Transverse colon (tissue), 4 donors: Measurements from ENCODE around the gene GBX2.

Experiments used
- EP300 ChIP-seq: sonication (generic); formaldehyde crosslinking; IDR thresholded peaks from one replicate; pipeline ENCODE4 v1.6.1; 2017; ENCODE audit warnings: antibody characterized with exemption, low read depth
- POLR2A ChIP-seq: fragments of 450-650 bp; IDR thresholded peaks from one replicate; pipeline ENCODE4 v1.6.1; 2016; ENCODE audit warnings: antibody characterized with exemption, mild to moderate bottlenecking, moderate library complexity
- POLR2AphosphoS5 ChIP-seq, 3 donors: sonication (generic); formaldehyde crosslinking; IDR thresholded peaks; one replicate each; pipeline ENCODE4 v1.6.1; 2016; ENCODE audit warnings: antibody characterized with exemption in 3 of 3
- TF ChIP-seq, protein P1 (sequence below), 5 experiments: fragments of 200-600 bp in 3 of 5; fragments of 450-650 bp in 2 of 5; sonication (generic) in 3 of 5; IDR thresholded peaks; 1 replicate in 2 of 5; 2 replicates in 3 of 5; pipeline ENCODE4 v1.5.1; 2016 to 2017; ENCODE audit warnings: antibody characterized with exemption in 5 of 5, inconsistent platforms in 3 of 5, mild to moderate bottlenecking in 2 of 5, moderate library complexity in 1 of 5

DNA sequence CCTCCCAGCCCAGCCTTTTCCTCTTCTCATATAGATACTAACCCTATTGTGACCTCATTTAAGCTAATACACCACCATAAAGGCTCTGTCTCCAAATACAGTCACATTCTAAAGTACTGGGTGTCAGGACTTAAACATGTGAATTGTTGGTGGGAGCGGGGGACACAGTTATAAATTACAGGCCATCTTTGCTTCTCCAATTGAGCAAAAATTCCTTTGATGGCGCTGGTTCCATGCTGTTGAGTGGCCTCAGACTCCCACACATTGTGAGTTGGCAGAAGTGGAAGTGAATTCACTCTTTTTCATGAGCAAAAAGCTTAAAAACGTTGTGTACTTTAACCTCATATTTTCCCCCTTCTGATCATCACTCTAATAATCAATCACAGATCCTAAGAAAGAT is 46.0 kb downstream of the GBX2 start:
- TF ChIP-seq POLR2A (no peak), POLR2AphosphoS5 (IDR thresholded peaks at IDR 0.05) (no peak), EP300 (no peak)
- TF ChIP-seq, protein P1, sequence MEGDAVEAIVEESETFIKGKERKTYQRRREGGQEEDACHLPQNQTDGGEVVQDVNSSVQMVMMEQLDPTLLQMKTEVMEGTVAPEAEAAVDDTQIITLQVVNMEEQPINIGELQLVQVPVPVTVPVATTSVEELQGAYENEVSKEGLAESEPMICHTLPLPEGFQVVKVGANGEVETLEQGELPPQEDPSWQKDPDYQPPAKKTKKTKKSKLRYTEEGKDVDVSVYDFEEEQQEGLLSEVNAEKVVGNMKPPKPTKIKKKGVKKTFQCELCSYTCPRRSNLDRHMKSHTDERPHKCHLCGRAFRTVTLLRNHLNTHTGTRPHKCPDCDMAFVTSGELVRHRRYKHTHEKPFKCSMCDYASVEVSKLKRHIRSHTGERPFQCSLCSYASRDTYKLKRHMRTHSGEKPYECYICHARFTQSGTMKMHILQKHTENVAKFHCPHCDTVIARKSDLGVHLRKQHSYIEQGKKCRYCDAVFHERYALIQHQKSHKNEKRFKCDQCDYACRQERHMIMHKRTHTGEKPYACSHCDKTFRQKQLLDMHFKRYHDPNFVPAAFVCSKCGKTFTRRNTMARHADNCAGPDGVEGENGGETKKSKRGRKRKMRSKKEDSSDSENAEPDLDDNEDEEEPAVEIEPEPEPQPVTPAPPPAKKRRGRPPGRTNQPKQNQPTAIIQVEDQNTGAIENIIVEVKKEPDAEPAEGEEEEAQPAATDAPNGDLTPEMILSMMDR (IDR thresholded peaks at IDR 0.05), result no peak
